NCI-H2196 treated with DMSO at 0.1 percent for 48 hours (cell line): ENCODE measurements around the gene PRM2.
A peak's percentile ranks its signal among the peaks of the same experiment; 100 is the strongest.

Experiments used
- DNase-seq: peaks from one replicate; lab custom pipeline; 2025; ENCODE audit not compliant: unreplicated experiment; lab: John Stamatoyannopoulos, UW

Gene PRM2

GRCh38 chr16:11250786-11251524 is 25.3 kb downstream of the PRM2 start:
- no peak for DNase-seq

- DNase-seq, result peak; percentile 85
Measured at GRCh38 chr16:11250091-11250785, 26.0 kb downstream of the PRM2 start.

GRCh38 chr16:11249233-11250061 is 26.8 kb downstream of the PRM2 start:
- DNase-seq, result no peak

GRCh38 chr16:11248133-11248532 is 28.1 kb downstream of the PRM2 start:
- no peak for DNase-seq

GRCh38 chr16:11245988-11246387 is 30.3 kb downstream of the PRM2 start:
- no peak for DNase-seq

GRCh38 chr16:11245222-11245737 is 31.0 kb downstream of the PRM2 start:
- DNase-seq, result no peak

GRCh38 chr16:11242658-11243057 is 33.6 kb downstream of the PRM2 start:
- no peak for DNase-seq

GRCh38 chr16:11241480-11242204 is 34.6 kb downstream of the PRM2 start:
- DNase-seq, result no peak

- DNase-seq, result peak; percentile 41
Measured at GRCh38 chr16:11240636-11241473, 35.4 kb downstream of the PRM2 start.

- no peak for DNase-seq
Measured at GRCh38 chr16:11239644-11240632, 36.3 kb downstream of the PRM2 start.

GRCh38 chr16:11238272-11239202 is 37.7 kb downstream of the PRM2 start:
- no peak for DNase-seq

- no peak for DNase-seq
Measured at GRCh38 chr16:11236461-11237254, 39.6 kb downstream of the PRM2 start.

- DNase-seq, result no peak
Measured at GRCh38 chr16:11235703-11235991, 40.6 kb downstream of the PRM2 start.

GRCh38 chr16:11234884-11235702 is 41.2 kb downstream of the PRM2 start:
- no peak for DNase-seq

- no peak for DNase-seq
Measured at GRCh38 chr16:11233727-11234376, 42.4 kb downstream of the PRM2 start.
